CD4-positive, alpha-beta T cell (primary cell): ENCODE results near the gene MAP2K7. TPM values are rescaled to one million over a fixed set of nuclear protein-coding genes. Genes with fewer than 3 reads are reported as not detected.

Experiments used
- ATAC-seq: fragments of 200-7000 bp; cut with Tn5 transposase; one replicate; pipeline ENCODE4 v1.10.0; 2022; ENCODE audit warnings: mild to moderate bottlenecking; ENCODE audit not compliant: poor library complexity
- CTCF ChIA-PET: fragments of 350-600 bp; sonication (Branson Sonifier 250); formaldehyde crosslinking; loops from one replicate; lab custom pipeline; 2021; ENCODE audit warnings: antibody characterized with exemption, inconsistent platforms; lab: Charles Lee
- POLR2A ChIA-PET: fragments of 350-600 bp; sonication (Branson Sonifier 250); formaldehyde crosslinking; loops from one replicate; lab custom pipeline; 2021; ENCODE audit warnings: antibody characterized with exemption, inconsistent platforms; lab: Charles Lee
- DNase-seq, 14 experiments: peaks; one replicate each; pipeline ENCODE4 v3.0.0-alpha.2; 2013 to 2020; ENCODE audit warnings: mixed read lengths in 2 of 14
- H3K27ac ChIP-seq, 2 donors: one replicate each; pipeline versions ENCODE4 v1.5.1 to v1.7.0; 2013; ENCODE audit warnings: low read length in 2 of 2, low read depth in 1 of 2, mild to moderate bottlenecking in 1 of 2
- H3K27me3 ChIP-seq, 2 experiments: 1 replicate in 1 of 2; 2 replicates in 1 of 2; pipeline versions ENCODE4 v1.6.1 to v1.7.0; 2013; ENCODE audit warnings: low read length in 2 of 2, control low read depth in 1 of 2, mild to moderate bottlenecking in 1 of 2, moderate library complexity in 1 of 2; ENCODE audit not compliant: insufficient read depth in 2 of 2, control insufficient read depth in 1 of 2
- H3K36me3 ChIP-seq: one replicate; pipeline ENCODE4 v1.6.1; 2013; ENCODE audit warnings: low read length, control low read depth; ENCODE audit not compliant: insufficient read depth
- H3K4me1 ChIP-seq: one replicate; pipeline ENCODE4 v1.6.1; 2013; ENCODE audit warnings: low read length, control low read depth; ENCODE audit not compliant: insufficient read depth
- H3K4me3 ChIP-seq: one replicate; pipeline ENCODE4 v1.5.1; 2013; ENCODE audit warnings: mild to moderate bottlenecking, low read length, moderate library complexity
- H3K9me3 ChIP-seq, 2 experiments: 1 replicate in 1 of 2; 2 replicates in 1 of 2; pipeline versions ENCODE4 v1.6.1 to v1.7.0; 2013; ENCODE audit warnings: low read length in 2 of 2, mild to moderate bottlenecking in 2 of 2, control low read depth in 1 of 2, moderate library complexity in 1 of 2; ENCODE audit not compliant: control insufficient read depth in 1 of 2, insufficient read depth in 1 of 2
- H3K27ac Mint-ChIP-seq: one replicate; pipeline ENCODE4 v1.8.0; 2020; ENCODE audit warnings: mixed read lengths
- H3K27me3 Mint-ChIP-seq: one replicate; pipeline ENCODE4 v1.8.0; 2021; ENCODE audit warnings: mixed read lengths
- H3K36me3 Mint-ChIP-seq: one replicate; pipeline ENCODE4 v1.8.0; 2021; ENCODE audit warnings: low read depth, mixed read lengths
- H3K4me1 Mint-ChIP-seq: one replicate; pipeline ENCODE4 v1.8.0; 2021; ENCODE audit warnings: low read depth, mixed read lengths
- H3K4me3 Mint-ChIP-seq: one replicate; pipeline ENCODE4 v1.8.0; 2020; ENCODE audit warnings: mild to moderate bottlenecking, mixed read lengths
- H3K9me3 Mint-ChIP-seq: one replicate; pipeline ENCODE4 v1.8.0; 2020; ENCODE audit warnings: mixed read lengths
- CTCF ChIP-seq: fragments of 200-600 bp; IDR thresholded peaks from one replicate; pipeline ENCODE4 v1.8.0; 2022; ENCODE audit warnings: antibody characterized with exemption, mild to moderate bottlenecking
- intact Hi-C, 2 experiments: fragments of 100-400 bp; cut with DNase I in 1 of 2; cut with micrococcal nuclease in 1 of 2; formaldehyde crosslinking; loops; one replicate each; pipeline versions ENCODE4 v1.15.1 to v1.9.0; 2023 to 2025; cut with DNase I, micrococcal nuclease
- total RNA-seq, 174 experiments: library from RNA in 2 of 174; stranded (reverse) in 2 of 174; gene quantifications; one replicate each; pipeline ENCODE4 v1.2.3 and lab custom pipeline; 2021 to 2026

MAP2K7 gene
- total RNA-seq, 2 experiments from 2014 or later: 81.7 to 82.3 TPM

GRCh38 chr19:7899751-7900378 lies 3.8 kb upstream of the MAP2K7 start:
- H3K36me3 Mint-ChIP-seq: peaks cover 15% of the 10 kb centered on the region
- no peak overlapping the region for H3K27ac ChIP-seq
- H3K4me3 Mint-ChIP-seq: no peak overlapping the region
- H3K27me3 ChIP-seq: peaks cover 0 to 7% of the 10 kb centered on the region in 2 experiments
- intact Hi-C loops: loop anchor here in 1 of 2 experiments (5.0 to 10.0 kb wide), 2 partner anchors 42 to 365 kb away; partner anchors contain the start of genes PNPLA6 and TIMM44
- no peak overlapping the region for H3K27ac Mint-ChIP-seq
- H3K9me3 Mint-ChIP-seq: no peaks in the 10 kb centered on the region
- no peak overlapping the region for H3K4me3 ChIP-seq
- H3K27me3 Mint-ChIP-seq: peaks cover 6% of the 10 kb centered on the region
- no peak for TF ChIP-seq CTCF
- no peaks in the 10 kb centered on the region for H3K36me3 ChIP-seq
- peaks cover 0 to 2% of the 10 kb centered on the region in 2 experiments for H3K9me3 ChIP-seq
- peaks cover 14% of the 10 kb centered on the region for H3K4me1 Mint-ChIP-seq
- peaks cover 18% of the 10 kb centered on the region for H3K4me1 ChIP-seq
- no peak for DNase-seq
- POLR2A ChIA-PET: interaction anchor here (1.0 to 1.5 kb wide), 4 partner anchors 20 to 44 kb away, joined by 3 to 5 read pairs (median 3); partner anchors contain the start of genes SNAPC2 and TIMM44
- ATAC-seq: no peak
- CTCF ChIA-PET: no interaction called here

GRCh38 chr19:7900401-7900870 lies 3.2 kb upstream of the MAP2K7 start:
- DNase-seq: no peak
- Histone ChIP-seq H3K27ac (no peak overlapping the region), H3K36me3 (no peaks in the 10 kb centered on the region), H3K4me1 (peaks cover 24% of the 10 kb centered on the region), H3K9me3 (no peaks in the 10 kb centered on the region), H3K27me3 (peaks cover 0 to 2% of the 10 kb centered on the region in 2 experiments), H3K4me3 (no peak overlapping the region)
- Mint-ChIP-seq H3K9me3 (no peaks in the 10 kb centered on the region), H3K4me3 (no peak overlapping the region), H3K4me1 (peaks cover 19% of the 10 kb centered on the region), H3K36me3 (peaks cover 20% of the 10 kb centered on the region), H3K27me3 (peaks cover 6% of the 10 kb centered on the region), H3K27ac (no peak overlapping the region)
- POLR2A ChIA-PET: interaction anchor here (1.4 to 1.5 kb wide), 3 partner anchors 21 to 43 kb away, joined by 3 to 5 read pairs (median 3); partner anchors contain the start of gene TIMM44
- no peak for ATAC-seq
- no peak for TF ChIP-seq CTCF
- intact Hi-C loops: loop anchor here in 1 of 2 experiments (5.0 to 10.0 kb wide), 2 partner anchors 42 to 366 kb away; partner anchors contain the start of genes PNPLA6 and TIMM44
- CTCF ChIA-PET: no interaction called here

- Histone ChIP-seq H3K4me1 (peaks cover 29% of the 10 kb centered on the region), H3K27me3 (no peaks in the 10 kb centered on the region), H3K4me3 (no peak overlapping the region), H3K27ac (no peak overlapping the region), H3K36me3 (peaks cover 4% of the 10 kb centered on the region), H3K9me3 (no peaks in the 10 kb centered on the region)
- no peaks in the 10 kb centered on the region for H3K9me3 Mint-ChIP-seq
- peaks cover 20% of the 10 kb centered on the region for H3K36me3 Mint-ChIP-seq
- intact Hi-C loops: loop anchor here in 1 of 2 experiments (5.0 to 10.0 kb wide), 2 partner anchors 41 to 366 kb away; partner anchors contain the start of genes PNPLA6 and TIMM44
- CTCF ChIA-PET: interaction anchor here (3.5 kb wide), 1 partner anchor 17 kb away, joined by 22 read pairs; no protein-coding TSS in a partner anchor
- POLR2A ChIA-PET: interaction anchor here (1.4 to 1.5 kb wide), 3 partner anchors 21 to 43 kb away, joined by 3 to 5 read pairs (median 3); partner anchors contain the start of gene TIMM44
- ATAC-seq: no peak
- DNase-seq: no peak
- TF ChIP-seq CTCF: no peak
- peaks cover 24% of the 10 kb centered on the region for H3K4me1 Mint-ChIP-seq
- peaks cover 6% of the 10 kb centered on the region for H3K27me3 Mint-ChIP-seq
- H3K27ac Mint-ChIP-seq: no peak overlapping the region
- H3K4me3 Mint-ChIP-seq: no peak overlapping the region
Measured at GRCh38 chr19:7900931-7901330, 2.7 kb upstream of the MAP2K7 start.
